GM03348 (cell line): ENCODE measurements around the gene DHX16.
"Not testable (repeated sequence)": the region's sequence is repeated elsewhere in the genome, so short reads cannot be mapped to it uniquely, and the experiment has no call there.

Experiments
- DNase-seq: peaks from one replicate; pipeline ENCODE4 v3.0.0; 2012; ENCODE audit warnings: low spot score

DHX16 gene

DNA sequence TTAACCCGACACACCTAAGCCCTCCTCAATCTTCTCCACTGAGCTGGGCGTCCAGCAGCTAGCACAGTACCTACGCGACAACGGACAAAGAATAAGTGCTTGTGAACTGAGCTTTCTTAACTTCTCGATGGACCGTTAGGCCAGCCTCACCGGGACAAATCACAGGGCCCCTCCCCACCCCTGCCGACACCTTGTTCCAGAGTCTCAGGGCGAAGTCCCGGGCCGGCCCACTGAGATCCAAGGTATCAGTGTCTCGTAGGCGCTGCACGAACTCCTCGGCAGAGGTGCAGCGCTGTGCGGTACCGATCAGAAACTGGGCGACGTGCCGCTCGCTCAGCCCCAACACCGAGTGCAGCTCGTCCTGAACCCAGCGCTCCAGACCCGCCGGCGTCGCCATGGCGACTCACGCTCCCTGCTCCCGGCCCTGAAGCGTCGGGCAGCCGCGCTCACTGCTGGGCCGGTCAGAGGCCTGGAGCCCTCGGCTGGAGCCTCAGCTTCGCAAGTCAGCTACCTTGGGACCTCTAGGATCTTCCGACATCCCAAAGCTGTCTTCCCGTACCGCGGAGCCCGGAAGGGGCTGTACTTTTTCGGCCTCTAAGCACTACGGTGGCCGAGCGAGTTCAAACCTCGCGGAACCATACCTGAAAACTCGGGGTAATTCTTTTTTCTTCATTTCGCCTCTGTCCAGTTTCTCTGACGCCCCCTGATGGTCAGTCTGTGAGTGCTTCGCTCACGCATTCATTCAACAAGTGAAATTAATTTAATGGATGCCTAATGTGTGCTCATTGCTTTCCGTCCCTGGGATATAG is at the start of gene DHX16:
TSS of gene DHX16 (minus strand) at position 562 of the 809 bp plus-strand sequence. CDS start at position 397, 165 bp downstream.
- DNase-seq: peak; percentile 93

DNA sequence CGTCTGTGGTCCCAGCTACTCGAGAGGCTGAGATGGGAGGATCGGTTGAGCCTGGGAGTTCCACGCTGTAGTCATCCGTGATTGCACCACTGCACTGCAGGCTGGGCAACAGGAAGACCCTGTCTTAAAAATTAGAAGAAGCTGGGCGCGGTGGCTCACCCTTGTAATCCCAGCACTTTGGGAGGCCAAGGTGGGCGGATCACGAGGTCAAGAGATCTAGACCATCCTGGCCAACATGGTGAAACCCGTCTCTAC is 49.1 kb upstream of the DHX16 start:
- DNase-seq: not testable (repeated sequence)

DNA sequence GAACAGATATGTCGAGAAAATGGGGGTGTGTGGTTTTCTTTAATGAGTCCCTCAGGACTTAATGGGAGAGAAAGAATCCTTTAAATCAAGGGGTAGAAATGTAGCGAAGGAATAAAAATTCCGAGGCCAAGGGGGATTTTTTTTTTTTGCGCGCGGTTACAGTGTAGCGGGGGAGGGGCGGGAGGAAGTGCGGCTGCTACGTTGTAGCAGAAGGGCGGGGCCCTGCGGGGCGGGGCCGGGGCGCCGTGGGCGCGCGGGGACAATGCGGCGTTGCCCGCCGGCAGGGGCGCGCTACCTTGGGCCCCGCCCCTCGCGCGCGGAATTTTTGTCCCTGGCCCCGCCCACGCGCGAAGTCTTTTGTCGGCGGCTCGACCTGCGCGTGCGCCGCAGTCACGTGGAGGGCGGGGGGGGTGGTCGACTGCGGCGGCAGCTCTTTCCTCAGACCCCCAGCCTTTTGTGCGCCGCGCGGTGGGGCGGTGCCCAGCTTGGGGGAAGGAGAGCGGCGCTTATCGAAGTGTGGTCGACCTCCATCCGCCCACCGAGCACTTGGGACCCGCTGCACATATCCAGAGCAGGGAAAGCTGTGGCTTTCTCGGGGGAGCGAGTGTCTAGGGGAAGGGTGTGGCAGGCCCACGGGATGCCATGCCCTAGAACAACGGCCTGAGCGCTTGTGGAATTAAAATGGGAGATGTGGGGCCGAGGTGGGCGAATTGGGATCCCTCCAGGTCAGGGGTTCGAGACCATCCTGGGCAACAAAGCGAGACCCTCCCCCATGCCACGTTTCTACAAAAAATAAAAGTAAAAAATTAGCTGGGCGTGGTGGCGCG is 48.6 kb upstream of the DHX16 start:
- DNase-seq: peak; percentile 94

DNA sequence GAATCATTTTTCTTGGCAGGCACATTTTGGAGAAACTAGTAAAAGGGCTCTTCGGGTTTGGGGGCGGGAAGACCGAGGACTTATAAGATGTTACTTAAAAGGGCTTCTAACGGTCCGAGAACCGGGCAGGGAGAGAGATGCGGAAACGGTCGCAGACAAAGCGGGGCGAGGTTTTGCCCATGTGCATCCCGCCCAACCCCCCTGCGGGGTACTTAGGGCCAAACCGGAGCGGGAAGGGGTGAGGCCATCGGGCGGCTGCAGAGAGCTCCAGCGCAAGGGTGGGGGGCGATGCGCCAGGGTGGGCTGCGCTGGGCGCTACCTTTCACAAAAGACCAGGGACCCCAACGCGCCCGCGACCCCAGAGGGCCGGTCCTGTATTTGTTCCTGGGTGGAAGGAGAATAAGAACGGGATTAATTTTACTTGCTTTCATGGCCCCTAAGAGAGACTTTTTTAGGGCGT is 48.0 kb upstream of the DHX16 start:
- peak; percentile 40 for DNase-seq

DNA sequence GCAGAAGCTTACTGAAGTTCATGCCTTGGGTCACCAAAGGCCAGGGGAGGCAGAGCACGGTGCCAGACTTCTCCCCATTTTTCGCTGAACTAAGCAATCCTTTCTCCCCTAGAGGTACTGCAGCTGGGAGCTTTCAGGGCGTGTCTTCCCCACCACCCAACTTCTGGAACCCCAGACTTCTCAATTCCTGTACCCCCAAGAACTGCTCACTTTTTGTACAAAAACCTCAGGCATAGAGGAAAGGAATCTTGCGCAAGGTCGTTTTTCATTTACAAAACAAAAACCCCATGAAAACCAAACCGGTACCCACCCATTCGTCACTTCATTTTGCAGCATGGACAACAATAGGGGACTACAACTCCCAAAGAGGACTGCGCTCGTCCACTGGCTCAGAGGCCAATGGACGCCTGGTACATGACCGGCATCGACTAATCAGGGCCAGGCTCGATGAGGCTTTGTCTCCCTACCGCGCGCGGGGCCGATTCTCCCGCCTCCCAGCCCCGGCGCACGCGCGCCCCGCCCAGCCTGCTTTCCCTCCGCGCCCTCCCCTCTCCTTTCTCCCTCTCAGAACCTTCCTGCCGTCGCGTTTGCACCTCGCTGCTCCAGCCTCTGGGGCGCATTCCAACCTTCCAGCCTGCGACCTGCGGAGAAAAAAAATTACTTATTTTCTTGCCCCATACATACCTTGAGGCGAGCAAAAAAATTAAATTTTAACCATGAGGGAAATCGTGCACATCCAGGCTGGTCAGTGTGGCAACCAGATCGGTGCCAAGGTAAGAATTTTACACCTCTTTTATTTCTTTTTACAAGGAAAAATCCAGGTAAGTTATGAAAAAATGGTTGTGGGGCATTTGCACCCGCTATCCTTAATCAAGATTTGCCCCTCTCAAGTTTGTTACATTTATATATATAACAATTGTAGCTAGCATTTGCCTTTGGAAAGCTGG is 47.3 kb upstream of the DHX16 start, which contains the start of gene TUBB:
TSS of gene TUBB (plus strand) at position 562 of the 947 bp plus-strand sequence. CDS start at position 717, 155 bp downstream.
- DNase-seq: peak; percentile 93

DNA sequence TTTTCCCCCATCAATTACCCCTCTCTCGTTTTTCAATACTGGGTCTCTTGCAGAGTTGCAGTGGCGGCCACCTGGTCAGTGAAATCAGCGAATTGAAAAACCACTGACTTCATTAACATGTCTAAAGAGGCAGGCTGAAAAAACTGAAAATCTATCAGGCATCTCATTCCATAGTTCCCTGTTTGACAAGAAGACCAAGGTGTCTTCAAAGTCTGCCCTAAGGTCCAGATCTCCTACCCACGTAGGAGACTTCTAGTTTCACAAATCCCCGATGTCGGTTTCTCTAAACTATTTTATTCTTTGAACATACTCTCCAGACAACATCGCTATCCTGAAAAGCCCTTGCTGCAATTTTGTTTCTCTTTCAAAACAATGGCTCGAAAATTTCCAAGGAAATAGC is 46.5 kb upstream of the DHX16 start:
- no peak for DNase-seq

DNA sequence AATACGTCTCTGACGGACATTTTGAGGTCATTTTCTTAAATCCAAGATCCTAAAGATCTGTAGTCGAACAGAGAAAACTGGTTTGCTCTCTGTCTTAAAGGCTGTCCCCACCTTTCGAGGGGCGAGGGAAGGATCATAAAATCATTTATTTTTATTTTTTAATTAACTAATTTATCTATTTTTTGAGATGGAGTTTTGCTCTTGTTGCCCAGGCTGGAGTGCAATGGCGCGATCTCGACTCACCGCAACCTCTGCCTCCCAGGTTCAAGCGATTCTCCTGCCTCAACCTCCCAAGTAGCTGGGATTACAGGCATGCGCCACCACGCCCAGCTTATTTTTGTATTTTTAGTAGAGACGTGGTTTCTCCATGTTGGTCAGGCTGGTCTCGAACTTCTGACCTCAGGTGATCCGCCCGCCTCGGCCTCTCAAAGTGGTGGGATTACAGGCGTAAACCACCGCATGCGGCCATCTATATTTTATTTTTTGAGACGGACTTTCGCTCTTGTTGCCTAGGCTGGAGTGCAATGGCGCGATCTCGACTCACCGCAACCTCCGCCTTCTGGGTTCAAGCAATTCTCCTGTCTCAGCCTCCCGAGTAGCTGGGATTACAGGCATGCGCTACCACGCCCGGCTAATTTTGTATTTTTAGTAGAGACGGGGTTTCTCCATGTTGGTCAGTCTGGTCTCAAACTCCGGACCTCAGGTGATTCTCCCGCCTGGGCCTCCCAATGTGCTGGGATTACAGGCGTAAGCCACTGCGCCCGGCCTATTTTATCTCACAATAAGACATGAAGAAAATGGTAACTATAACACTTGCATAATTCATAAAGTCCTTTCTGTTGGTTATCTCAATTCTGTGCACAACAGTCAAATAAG is 45.3 kb upstream of the DHX16 start:
- not testable (repeated sequence) for DNase-seq

DNA sequence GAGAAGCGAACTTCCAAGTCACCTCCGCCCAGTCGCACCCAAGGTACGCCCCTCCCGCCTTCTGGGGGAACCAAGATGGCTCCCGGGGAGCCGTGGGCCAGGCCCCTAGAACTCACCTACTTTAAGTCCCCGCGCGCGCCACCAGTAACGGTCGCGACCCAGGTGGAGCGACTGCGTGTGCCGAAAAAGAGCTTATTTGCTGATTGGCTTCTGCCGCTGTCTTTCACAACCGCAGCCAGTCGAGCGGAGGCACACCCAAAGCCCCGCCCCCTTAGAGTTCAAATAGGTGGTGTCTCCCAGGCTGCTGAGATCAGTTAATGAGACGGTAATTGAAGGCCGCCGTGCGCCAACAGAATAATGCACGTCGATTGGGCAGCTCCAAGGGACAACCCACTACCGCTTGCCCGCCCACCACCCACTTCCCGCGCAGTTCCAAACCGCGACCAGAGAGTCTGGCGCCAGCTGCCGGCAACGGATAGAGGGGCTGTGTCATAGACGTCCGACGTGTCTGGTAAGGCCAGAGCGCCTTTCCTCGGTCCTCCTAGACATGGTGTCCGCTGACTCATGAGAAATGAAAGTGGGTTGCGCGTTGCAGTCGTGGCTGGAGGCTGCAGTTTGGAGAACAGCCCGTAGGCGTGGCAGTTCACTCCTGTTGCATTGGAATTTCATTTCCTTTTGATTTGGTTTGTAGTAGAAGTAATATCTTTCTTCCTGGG is 44.5 kb upstream of the DHX16 start, which contains the start of gene MDC1:
TSS of gene MDC1 (minus strand) at position 153 of the 716 bp plus-strand sequence. CDS start 2,106 bp downstream, outside the sequence.
- peak; percentile 96 for DNase-seq

DNA sequence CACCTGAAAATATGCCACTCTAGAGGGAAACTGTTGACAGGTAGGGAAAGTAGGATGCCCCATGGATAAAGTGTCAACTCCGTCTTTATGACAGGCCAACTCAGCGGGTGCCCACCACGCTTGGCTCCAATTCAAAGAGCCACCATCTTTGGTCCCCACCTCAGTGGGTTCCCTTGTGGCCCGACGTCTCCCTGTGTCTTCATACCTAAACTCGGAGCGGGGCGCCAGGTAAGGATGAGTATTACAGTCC is 44.0 kb upstream of the DHX16 start:
- no peak for DNase-seq

DNA sequence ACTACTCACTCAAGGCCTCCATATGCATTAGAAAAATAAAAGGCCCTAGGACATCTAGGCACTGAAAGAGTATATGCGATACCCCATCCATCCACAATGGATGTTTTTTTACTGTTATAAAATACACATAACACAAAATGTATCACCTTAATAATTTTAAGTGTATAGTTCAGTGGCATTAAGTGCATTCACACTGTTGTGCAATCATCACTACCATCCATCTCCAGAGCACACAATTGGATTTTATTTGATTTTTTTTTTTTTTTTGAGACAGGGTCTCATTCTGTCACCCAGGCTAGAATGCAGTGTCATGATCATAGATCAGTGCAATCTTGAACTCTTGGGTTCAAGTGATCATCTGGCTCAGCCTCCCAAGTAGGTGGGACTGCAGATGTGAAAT is 41.5 kb upstream of the DHX16 start:
- DNase-seq: no peak

DNA sequence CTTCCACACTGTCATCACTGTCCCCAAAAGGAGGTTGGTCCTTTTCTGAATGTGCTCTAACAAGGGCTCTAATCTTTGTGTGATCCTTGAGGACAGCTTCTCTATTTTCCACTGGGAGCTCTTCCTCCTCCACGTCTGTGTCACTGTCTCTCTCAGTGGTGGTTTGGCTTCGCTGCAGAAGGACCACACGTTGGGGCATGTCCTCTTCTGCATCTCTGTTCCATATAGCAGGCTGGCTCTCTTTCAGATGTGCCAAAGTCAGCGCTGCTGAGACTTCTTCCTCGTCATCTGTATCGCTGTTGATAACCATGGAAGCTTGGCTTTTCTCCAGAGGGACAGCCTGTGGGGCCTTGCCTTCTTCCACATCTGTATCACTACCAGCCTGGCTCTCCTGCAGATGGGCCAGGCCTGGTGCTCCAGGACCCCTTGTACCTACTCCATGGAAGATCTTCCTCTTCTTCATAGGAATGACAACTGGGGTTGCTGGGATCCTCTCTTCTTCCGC is 39.7 kb upstream of the DHX16 start:
- no peak for DNase-seq

DNA sequence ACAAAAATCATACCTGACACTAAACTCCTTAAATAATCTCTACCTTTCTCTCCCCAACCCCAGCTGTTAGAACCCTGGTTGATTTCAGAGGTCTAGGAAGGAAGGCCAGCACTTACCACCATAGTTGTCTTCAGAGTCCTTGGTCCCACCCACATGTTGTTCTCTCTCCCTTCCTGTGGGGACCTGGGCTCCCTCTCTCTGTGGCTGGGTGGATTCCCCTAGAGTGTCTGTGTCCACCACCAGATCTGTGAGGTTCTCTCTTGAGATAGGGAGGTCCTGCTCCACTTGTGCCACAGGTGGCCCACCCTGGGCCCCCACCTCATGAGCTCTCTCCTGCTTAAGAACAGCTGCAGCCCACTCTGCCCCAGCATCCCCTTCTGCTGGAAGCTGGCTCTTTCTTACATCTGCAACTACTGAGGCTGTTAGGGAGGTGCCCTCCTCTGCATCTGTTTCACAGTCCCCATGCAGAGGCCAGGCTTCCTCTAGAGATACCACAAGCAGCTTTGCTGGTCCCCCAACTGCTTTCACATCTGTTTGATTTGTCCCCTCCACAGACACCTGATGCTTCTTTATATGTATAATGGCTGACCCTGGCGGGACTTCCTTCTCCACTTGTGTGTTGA is 39.1 kb upstream of the DHX16 start:
- DNase-seq: no peak

DNA sequence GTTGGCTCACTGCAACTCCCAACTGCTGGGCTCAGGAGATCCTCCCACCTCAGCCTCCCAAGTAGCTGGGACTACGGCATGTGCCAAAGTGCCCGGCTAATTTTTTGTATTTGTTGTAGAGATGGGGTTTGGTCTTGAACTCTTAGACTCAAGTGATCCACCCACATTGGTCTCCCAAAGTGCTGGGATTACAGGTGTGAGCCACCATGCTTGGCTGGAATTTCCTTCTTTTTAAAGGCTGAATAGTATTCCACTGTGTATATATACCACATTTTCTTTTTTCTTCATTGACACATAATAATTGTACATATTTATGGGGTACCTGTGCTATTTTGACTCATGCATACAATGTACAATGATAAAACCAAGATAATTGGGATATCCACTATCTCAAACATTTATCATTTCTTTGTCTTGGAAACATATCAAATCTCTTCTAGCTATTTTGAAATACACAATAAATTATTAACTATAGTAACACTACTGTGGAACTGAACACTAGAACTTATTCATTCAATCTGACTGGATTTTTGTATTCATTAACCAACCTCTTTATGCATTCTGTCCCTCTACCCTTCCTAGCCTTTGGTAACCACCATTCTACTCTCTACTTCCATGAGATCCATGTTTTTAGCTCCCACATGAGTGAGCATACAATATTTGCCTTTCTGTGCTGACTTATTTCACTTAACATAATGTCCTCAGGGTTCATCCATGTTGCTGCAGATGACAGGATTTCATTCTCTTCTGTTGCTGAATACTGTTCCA is 36.5 kb upstream of the DHX16 start:
- DNase-seq: no peak

DNA sequence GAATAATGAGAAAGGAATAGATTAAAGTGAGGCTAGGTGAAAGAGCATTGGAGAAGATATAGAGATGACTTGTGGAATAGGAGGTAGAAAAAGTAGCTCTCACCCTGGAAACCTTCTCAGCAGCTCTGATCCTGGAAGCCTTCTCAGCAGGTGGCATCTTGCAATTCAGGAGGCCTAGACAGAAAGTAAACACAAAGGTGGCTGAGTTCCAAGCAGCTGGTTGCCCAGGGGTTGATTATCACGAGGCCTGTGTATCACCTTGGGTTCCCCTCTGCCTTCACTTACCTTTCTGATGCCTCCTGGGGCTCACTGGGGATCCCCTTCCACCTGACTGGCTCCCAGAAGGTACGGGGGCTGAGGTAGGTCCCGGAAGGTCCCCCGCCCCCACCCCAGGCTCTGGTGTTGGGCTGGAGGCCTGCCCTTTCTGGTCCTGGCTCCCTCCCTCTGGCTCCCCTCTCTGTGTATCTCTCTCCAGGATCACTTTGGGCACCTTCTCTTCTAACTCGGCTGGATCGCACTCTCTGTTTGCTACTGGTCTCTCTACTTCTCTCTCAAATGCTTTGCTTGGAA is 34.6 kb upstream of the DHX16 start:
- DNase-seq: no peak

DNA sequence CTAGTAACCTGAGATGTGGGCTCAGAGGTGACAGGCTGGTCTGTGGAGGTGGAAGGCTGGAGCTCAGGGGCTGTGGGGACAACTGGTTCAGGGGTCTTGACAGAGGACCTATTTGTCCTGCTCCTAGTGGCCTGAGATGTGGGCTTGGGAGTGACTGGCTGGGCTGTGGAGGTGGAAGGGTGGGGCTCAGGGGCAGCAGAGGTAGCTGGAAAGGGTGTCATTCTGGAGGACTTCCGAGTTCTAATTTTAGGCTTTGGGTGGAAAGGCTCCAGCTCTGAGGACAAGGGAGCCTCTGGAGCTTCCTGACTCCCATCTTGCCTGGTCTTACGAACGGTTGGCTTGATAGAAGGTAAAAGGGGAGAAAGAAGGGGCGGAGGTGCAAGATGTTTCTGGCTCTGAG is 32.8 kb upstream of the DHX16 start:
- DNase-seq: no peak

DNA sequence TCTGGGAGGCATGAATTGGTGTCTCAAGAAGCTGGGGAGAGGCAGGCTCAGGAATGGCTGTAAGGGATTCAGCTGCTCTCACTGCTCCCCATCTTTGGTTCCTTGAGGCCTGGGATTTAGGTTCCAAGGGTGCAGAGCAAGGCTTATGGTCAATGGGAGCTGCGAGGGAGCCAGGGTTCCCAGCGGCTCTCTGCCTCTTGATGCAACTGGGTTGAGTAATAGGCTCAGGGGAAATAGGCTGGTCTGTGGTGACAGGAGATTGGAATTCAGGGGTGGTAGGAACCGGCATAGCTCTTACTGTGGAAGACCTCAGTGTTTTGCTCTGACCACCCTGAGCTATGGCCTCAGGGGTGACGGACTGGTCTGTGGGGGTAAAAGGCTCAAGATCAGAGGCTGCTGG is 31.0 kb upstream of the DHX16 start:
- DNase-seq: no peak

DNA sequence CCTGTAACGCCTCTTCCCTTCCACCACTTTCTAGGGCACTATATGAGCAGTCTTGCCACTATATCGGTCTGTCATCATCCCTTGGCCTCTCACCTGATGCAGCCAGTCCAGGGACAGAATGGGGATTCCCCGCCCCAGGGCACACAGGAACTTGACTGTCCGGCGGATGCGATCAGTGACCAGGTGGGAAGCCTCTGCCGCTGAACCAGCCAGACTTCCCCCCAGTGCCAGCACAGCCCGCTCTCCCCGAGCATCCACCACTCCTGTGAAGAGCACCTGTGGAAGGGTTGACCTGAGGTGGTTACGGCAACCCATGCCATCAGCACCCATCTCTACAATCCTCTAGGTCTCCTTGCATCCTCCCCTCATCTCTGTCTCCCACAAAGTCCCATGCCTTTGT is 30.2 kb upstream of the DHX16 start:
- no peak for DNase-seq

DNA sequence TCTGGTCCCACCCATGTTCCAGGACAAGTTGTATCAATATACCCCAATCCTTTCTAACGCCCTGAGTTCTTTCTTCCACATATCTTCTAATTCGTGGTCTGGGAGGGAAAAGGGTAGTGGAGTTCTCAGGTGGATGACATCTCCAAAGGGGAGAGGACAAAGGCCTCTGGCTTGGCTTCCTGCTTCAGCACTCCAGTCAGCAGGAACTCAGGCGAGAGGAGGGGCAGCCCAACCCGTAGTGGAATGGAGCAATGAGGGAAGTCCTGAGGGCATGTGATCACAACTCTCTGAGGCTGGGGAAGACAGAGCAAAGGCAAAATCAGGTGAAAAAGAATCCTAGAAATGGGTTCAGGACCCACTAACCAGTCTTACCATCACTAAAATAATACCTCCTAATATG is 27.5 kb upstream of the DHX16 start:
- DNase-seq: no peak

DNA sequence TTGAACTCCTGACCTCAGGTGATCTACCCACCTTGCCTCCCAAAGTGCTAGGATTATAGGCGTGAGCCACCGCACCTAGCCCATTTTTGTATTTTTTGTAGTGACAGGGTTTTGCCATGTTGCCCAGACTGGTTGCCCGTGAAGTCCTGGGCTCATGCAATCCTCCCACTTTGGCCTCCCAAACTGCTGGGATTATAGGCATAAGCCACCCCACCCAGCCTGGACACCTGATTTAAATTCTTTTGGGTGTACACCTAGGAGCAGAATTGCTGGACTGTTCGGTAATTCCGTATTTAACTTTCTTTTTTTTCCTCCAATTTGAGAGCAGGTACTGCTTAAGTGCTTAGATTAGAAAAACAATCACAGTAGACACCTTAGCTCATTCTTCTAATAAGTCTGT is 23.6 kb upstream of the DHX16 start:
- no peak for DNase-seq
